ENCODE results near the gene SLC8A3. TPM values are rescaled to one million over a fixed set of nuclear protein-coding genes. Genes with fewer than 3 reads are reported as not detected.

The SLC8A3 gene, protein sequence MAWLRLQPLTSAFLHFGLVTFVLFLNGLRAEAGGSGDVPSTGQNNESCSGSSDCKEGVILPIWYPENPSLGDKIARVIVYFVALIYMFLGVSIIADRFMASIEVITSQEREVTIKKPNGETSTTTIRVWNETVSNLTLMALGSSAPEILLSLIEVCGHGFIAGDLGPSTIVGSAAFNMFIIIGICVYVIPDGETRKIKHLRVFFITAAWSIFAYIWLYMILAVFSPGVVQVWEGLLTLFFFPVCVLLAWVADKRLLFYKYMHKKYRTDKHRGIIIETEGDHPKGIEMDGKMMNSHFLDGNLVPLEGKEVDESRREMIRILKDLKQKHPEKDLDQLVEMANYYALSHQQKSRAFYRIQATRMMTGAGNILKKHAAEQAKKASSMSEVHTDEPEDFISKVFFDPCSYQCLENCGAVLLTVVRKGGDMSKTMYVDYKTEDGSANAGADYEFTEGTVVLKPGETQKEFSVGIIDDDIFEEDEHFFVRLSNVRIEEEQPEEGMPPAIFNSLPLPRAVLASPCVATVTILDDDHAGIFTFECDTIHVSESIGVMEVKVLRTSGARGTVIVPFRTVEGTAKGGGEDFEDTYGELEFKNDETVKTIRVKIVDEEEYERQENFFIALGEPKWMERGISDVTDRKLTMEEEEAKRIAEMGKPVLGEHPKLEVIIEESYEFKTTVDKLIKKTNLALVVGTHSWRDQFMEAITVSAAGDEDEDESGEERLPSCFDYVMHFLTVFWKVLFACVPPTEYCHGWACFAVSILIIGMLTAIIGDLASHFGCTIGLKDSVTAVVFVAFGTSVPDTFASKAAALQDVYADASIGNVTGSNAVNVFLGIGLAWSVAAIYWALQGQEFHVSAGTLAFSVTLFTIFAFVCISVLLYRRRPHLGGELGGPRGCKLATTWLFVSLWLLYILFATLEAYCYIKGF
- total RNA-seq, result under 0.01 and 0.29 TPM in 2 replicates

DNA sequence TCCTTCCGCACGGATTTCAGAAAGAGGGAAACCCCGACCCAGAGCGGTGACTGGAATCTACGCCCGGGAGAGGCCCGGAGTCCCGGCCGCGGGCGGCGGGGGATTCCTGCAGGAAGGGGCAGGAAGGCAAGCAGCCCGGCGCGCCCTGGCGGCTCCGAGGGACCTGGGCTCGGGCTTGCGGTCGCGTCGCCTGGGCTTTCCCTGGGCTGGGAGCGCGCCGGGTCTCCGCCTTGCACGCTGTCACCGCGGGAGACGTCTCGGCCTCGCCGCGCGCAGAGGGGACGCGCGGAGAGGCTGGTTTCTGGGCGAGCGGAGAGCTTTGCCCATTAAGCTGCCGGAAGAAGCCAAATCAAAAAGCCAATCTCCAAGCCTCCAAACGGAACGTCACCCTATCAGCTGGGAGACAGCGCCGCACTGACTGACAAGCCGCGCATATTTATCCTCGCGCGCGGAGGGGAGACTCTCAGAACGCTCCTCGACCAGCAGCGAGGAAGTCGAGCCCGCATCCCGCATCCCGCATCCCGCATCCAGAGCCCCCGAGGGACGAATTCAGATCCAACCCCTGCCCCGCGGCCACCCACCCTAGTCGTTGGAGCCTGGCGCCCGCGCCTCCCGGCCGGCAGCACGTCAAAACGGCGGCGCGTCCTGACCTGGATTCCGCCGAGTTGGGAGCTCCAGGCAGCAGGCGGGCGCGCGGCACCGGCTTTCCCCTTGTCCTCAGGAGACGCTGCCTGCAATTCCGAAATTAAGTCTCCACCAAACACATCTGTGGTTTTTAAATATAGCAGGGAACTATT is at the start of gene SLC8A3:
Gene SLC8A3 (minus strand): TSS at position 293 of the 797 bp plus-strand sequence. CDS start 20,529 bp downstream, outside the sequence.

Other genes with a start within 250 kb of the SLC8A3 start
- gene COX16, start 170.7 kb upstream of the SLC8A3 start, total RNA-seq, result 14.4 and 26.2 TPM in 2 replicates
- 10.9 and 22.5 TPM in 2 replicates for gene SYNJ2BP, start 228.1 kb upstream of the SLC8A3 start, total RNA-seq

All from placental pericyte (primary cell).